Nephron (organoid): Measurements from ENCODE around the gene SMPD2.

Experiments used
- H3K27ac Mint-ChIP-seq, 3 experiments: 2 replicates each; pipeline ENCODE4 v1.8.0; 2020; ENCODE audit warnings: mixed read lengths in 3 of 3, mild to moderate bottlenecking in 2 of 3, moderate library complexity in 1 of 3
- H3K27me3 Mint-ChIP-seq: 2 replicates; pipeline ENCODE4 v1.8.0; 2021; ENCODE audit warnings: low read depth, mild to moderate bottlenecking, moderate library complexity, mixed read lengths
- H3K36me3 Mint-ChIP-seq: 2 replicates; pipeline ENCODE4 v1.8.0; 2020; ENCODE audit warnings: low read depth, mixed read lengths
- H3K4me1 Mint-ChIP-seq: 2 replicates; pipeline ENCODE4 v1.8.0; 2020; ENCODE audit warnings: mixed read lengths
- H3K4me3 Mint-ChIP-seq, 3 experiments: 2 replicates each; pipeline ENCODE4 v1.8.0; 2020; ENCODE audit warnings: mild to moderate bottlenecking in 3 of 3, mixed read lengths in 3 of 3, moderate library complexity in 2 of 3
- H3K9me3 Mint-ChIP-seq: 2 replicates; pipeline ENCODE4 v1.8.0; 2020; ENCODE audit warnings: mixed read lengths
- TF ChIP-seq, protein P1 (sequence below), 3 experiments: fragments of 200-600 bp; sonication (generic); IDR thresholded peaks; one replicate each; pipeline ENCODE4 v1.5.0; 2021; ENCODE audit warnings: antibody characterized with exemption in 3 of 3; ENCODE audit not compliant: unreplicated experiment in 3 of 3

The SMPD2 gene

DNA sequence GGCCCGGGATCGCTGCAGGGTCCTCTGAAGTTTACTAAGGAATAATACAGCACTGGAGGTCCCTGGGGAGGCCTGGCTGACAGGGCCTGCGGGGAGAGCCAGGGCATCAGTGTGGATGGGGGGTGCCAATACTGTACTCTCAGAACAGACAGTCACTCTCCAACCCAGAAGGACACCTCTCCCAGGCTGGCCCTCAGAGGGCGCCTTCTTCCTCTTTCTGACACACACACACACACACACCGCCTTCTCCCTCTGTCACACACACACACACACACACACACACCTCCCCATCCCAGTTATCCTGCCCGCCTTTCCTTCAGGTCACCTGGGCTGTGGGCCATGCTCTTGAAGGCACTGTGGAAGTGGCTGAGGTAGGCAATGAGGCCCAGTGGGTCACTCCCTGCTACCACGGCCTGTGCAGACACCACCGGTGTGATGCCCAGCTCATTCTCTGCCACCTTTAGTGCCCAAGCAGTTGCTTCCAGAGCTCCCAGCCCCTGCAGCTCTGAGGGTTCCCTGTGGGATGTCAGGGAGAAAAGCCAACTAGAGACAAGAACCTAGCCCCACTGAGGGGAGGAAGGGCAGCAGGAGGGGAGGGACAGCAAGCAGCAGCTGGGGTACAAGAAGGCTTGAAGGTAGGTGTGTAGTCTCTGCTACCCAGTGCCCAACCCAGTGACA, 7.5 kb downstream of the SMPD2 start:
- H3K4me1 Mint-ChIP-seq: peaks cover 9% of the 10 kb centered on the region
- H3K36me3 Mint-ChIP-seq: peaks cover 16% of the 10 kb centered on the region
- H3K27me3 Mint-ChIP-seq: peaks cover 3% of the 10 kb centered on the region
- no peak overlapping the region for H3K4me3 Mint-ChIP-seq
- H3K9me3 Mint-ChIP-seq: no peaks in the 10 kb centered on the region
- TF ChIP-seq, protein P1, sequence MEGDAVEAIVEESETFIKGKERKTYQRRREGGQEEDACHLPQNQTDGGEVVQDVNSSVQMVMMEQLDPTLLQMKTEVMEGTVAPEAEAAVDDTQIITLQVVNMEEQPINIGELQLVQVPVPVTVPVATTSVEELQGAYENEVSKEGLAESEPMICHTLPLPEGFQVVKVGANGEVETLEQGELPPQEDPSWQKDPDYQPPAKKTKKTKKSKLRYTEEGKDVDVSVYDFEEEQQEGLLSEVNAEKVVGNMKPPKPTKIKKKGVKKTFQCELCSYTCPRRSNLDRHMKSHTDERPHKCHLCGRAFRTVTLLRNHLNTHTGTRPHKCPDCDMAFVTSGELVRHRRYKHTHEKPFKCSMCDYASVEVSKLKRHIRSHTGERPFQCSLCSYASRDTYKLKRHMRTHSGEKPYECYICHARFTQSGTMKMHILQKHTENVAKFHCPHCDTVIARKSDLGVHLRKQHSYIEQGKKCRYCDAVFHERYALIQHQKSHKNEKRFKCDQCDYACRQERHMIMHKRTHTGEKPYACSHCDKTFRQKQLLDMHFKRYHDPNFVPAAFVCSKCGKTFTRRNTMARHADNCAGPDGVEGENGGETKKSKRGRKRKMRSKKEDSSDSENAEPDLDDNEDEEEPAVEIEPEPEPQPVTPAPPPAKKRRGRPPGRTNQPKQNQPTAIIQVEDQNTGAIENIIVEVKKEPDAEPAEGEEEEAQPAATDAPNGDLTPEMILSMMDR (IDR thresholded peaks at IDR 0.05; ENCODE audit: unreplicated experiment in 3 of 3): no peak
- H3K27ac Mint-ChIP-seq: no peak overlapping the region

DNA sequence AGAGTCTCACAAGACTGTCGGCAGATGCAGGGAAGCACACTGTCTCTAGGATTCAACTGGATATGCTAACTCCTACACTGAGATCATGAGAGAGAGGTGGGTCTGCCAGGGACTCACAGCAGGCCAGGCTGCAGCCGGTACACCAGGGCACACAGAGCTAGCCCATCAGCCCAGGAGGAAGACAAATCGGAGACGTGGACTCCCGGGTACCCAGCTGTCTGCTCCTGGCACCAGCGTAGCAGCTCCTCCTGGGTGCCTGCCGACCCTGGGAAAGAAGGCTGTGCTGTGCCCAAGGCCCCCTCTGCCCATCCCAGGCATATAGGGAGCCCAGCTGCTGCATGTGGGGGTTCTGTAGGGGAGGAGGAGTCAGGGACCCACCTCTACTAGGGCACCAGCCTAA, 8.1 kb downstream of the SMPD2 start:
- no peak overlapping the region for H3K27ac Mint-ChIP-seq

DNA sequence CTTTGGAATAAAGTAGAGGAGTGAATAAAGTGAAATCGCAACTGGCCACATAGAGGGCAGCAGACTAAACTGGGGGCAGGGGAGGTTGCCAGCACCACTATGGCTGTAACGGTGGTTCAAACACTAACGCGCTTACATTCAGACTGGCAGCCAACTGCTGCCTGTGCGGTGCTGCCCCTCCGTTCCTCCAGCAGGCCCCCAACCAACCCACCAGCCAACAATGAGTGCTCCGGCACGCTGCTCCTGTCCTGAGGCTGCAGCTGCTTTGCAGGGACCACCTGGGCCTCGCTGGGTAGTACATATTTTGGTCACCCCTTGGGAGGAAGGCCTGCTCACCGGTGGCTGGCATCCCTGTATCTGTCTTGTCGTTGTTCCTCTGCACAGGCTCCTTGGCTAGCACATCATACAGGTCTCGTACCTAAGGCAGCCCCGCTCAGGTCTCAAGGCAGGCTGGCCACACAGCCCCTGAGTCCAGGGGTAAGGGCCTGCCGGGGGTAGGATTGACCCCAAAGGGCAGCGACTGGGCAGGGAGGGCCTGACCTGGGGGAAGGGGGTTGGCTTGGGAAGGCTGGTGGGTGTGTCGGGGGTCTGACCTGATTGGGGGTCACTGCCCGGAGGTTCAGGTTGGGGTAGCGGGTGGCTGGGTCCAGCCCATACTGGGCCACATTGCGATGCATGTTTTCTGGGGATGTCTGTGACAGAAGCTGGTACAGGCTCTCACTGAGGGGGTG, 8.7 kb downstream of the SMPD2 start:
- H3K9me3 Mint-ChIP-seq: no peaks in the 10 kb centered on the region
- H3K27me3 Mint-ChIP-seq: peaks cover 3% of the 10 kb centered on the region
- no peak overlapping the region for H3K27ac Mint-ChIP-seq
- H3K36me3 Mint-ChIP-seq: peaks cover 13% of the 10 kb centered on the region
- H3K4me1 Mint-ChIP-seq: peaks cover 14% of the 10 kb centered on the region
- TF ChIP-seq, protein P1 (IDR thresholded peaks at IDR 0.05; ENCODE audit: unreplicated experiment in 3 of 3): no peak
- no peak overlapping the region for H3K4me3 Mint-ChIP-seq

More for the DNA sequence above, 8.1 kb downstream of the SMPD2 start:
- Mint-ChIP-seq H3K27me3 (peaks cover 3% of the 10 kb centered on the region), H3K4me1 (peaks cover 9% of the 10 kb centered on the region), H3K36me3 (peaks cover 13% of the 10 kb centered on the region), H3K9me3 (no peaks in the 10 kb centered on the region), H3K4me3 (no peak overlapping the region)
- TF ChIP-seq, protein P1 (IDR thresholded peaks at IDR 0.05; ENCODE audit: unreplicated experiment in 3 of 3): no peak

DNA sequence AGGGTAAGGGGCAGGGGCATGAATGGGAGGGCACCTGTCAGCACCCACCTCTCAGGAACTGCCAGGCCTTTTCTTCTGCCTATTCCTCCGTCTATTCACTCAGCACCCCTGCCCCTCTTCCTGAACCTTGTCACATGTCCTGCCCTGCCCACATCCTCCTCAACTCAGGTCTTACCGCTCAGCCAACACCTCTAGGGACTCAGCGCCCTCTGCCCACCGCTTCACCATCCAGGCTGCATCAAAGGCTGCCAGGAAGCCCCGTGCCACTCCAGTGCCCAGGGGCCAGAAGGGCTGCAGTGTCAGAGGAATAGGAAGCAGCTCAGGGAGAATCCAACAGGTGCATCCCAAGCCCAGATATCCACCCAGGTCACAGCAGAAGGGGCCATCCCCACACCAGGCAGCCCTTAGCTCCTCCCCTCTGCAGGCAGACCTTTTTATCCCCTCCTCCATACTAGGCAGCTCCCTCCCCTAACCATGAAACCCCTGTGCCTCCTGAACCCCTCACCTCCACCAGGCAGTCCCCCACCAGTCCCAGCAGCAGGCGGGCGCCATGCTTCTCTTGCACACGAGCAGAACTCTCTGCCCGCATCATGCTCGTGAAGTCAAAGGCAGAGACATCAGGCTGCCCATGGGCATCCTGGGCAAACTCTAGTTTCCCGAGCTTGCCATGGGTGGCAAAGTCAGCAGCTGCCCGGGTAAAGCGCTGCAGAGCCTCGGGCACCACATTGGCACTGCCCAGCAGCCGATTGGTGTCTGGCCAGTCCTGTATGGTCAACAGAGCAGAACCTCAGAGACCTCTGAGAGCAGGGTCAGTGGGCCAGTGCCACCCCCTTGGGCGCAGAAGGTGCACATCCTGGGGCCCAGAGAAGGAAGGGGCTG, 9.5 kb downstream of the SMPD2 start:
- H3K4me3 Mint-ChIP-seq: no peak overlapping the region
- TF ChIP-seq, protein P1 (IDR thresholded peaks at IDR 0.05; ENCODE audit: unreplicated experiment in 3 of 3): no peak
- H3K4me1 Mint-ChIP-seq: peaks cover 19% of the 10 kb centered on the region
- peaks cover 3% of the 10 kb centered on the region for H3K27me3 Mint-ChIP-seq
- H3K9me3 Mint-ChIP-seq: no peaks in the 10 kb centered on the region
- H3K36me3 Mint-ChIP-seq: peaks cover 13% of the 10 kb centered on the region
- H3K27ac Mint-ChIP-seq: no peak overlapping the region

DNA sequence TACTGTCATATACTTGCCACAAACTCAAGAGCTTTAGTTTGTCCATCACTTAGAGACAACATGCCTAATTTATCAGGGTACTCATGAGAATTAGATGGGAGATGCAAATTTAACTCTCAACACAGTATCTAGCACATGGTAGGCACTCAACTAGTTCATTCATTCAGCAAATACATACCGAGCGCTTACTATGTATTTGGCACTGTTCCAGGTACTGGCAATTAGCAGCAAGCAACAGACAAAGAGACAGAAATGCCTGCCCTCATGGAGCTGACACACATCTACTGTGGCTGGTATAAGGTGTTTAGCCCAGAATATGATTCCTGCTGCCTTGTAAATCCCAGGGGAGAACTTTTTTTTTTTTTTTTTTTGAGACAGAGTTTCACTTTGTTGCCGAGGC, 10.3 kb downstream of the SMPD2 start:
- Mint-ChIP-seq H3K4me1 (peaks cover 19% of the 10 kb centered on the region), H3K27ac (no peak overlapping the region), H3K27me3 (peaks cover 3% of the 10 kb centered on the region), H3K9me3 (no peaks in the 10 kb centered on the region), H3K36me3 (peaks cover 8% of the 10 kb centered on the region), H3K4me3 (peak overlapping the region in 1 of 3 experiments; percentile 31)
- TF ChIP-seq, protein P1 (IDR thresholded peaks at IDR 0.05; ENCODE audit: unreplicated experiment in 3 of 3): no peak
